Measurements from ENCODE around the gene PNKD. TPM values are rescaled to one million over a fixed set of nuclear protein-coding genes. Genes with fewer than 3 reads are reported as not detected.

The PNKD gene
- total and polyA plus RNA-seq, 8 donors: 35.1 to 121 (median 111) TPM

DNA sequence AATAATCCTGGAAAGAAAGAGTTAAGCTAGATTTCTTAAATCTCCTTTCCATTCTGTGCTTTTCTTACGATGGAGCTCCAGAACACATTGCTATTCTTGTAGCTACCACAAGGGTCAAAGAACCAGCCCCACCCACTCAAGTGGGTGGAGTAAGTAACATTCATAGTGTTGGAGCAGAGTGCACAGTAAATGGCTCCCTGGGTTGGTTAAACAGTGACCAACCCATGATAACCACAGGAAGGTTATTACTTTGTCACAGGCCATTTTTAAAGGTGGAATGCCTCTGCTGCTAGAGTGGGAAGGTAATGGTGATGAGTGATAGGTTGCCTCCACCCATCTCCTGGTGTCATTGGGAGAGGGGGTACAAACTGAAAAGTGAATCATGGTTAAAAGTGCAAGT lies 39.4 kb upstream of the PNKD start:
- Histone ChIP-seq H3K27me3 (no peaks in the 10 kb centered on the region), H3K9me3 (no peaks in the 10 kb centered on the region), H3K4me1 (peaks cover 29 to 98% (median 74%) of the 10 kb centered on the region in 4 donors), H3K4me3 (no peak overlapping the region), H3K36me3 (peaks cover 43 to 99% (median 93%) of the 10 kb centered on the region in 4 donors), H3K27ac (peak overlapping the region; percentile 60 to 82 (median 71))
- peak; percentile 56 to 87 for DNase-seq
- intact Hi-C loops (cut with DNase I; ENCODE audit: low total_unique reads): no loop called here
- 0 to 2% (median 0%) methylated on average over 1 of the region's 1 CpG for WGBS, 5 donors
- TF ChIP-seq EP300 (IDR thresholded peaks at IDR 0.05): no peak
- peak in 1 of 3 donors; percentile 53 for TF ChIP-seq POLR2AphosphoS5 (IDR thresholded peaks at IDR 0.05)
- peak in 2 of 7 experiments; percentile 21 to 38 for TF ChIP-seq CTCF (IDR thresholded peaks at IDR 0.05)

- Histone ChIP-seq H3K27me3 (no peaks in the 10 kb centered on the region), H3K4me3 (no peak overlapping the region), H3K4me1 (peaks cover 26 to 84% (median 73%) of the 10 kb centered on the region in 4 donors), H3K36me3 (peaks cover 50 to 99% (median 92%) of the 10 kb centered on the region in 4 donors), H3K27ac (peak overlapping the region; percentile 1 to 71 (median 59)), H3K9me3 (no peaks in the 10 kb centered on the region)
- DNase-seq: no peak
- 64 to 83% (median 64%) methylated on average over 4 of the region's 4 CpGs for WGBS, 5 donors
- TF ChIP-seq CTCF (IDR thresholded peaks at IDR 0.05): no peak
- TF ChIP-seq POLR2A (IDR thresholded peaks at IDR 0.05): no peak
- TF ChIP-seq POLR2AphosphoS5 (IDR thresholded peaks at IDR 0.05): no peak
- no peak for TF ChIP-seq EP300 (IDR thresholded peaks at IDR 0.05)
- intact Hi-C loops (cut with DNase I; ENCODE audit: low total_unique reads): no loop called here
Observed at GRCh38 chr2:218233543-218233942, 36.8 kb upstream of the PNKD start.

DNA sequence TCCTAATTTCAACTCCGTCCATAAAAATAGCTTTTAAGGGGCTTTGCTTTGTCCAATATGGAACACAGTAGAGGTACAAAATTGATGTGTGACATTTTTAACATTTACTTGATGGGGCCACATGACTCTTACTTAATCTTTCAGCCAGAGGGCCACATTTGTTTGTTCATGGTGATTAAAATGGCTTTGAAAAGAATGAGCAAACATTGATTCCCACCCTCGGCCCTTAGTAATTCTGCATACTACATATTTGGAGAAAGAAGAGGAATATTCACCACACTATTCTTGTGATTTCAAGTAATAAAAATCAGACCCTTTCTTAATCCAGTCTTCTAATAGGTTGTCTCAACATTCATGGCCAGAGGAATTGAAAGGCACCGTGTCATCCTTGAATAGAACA lies 35.8 kb upstream of the PNKD start:
- Histone ChIP-seq H3K36me3 (peaks cover 54 to 100% (median 97%) of the 10 kb centered on the region in 4 donors), H3K4me1 (peaks cover 22 to 74% (median 63%) of the 10 kb centered on the region in 4 donors), H3K27ac (peak overlapping the region in 4 of 5 donors; percentile 43 to 71 (median 60)), H3K27me3 (no peaks in the 10 kb centered on the region), H3K9me3 (no peaks in the 10 kb centered on the region), H3K4me3 (no peak overlapping the region)
- intact Hi-C loops (cut with DNase I; ENCODE audit: low total_unique reads): no loop called here
- peak in 1 of 2 donors; percentile 52 for DNase-seq
- TF ChIP-seq POLR2AphosphoS5 (IDR thresholded peaks at IDR 0.05) (peak in 1 of 3 donors; percentile 16), POLR2A (IDR thresholded peaks at IDR 0.05) (no peak), EP300 (IDR thresholded peaks at IDR 0.05) (no peak), CTCF (IDR thresholded peaks at IDR 0.05) (no peak)
- 24 to 35% (median 29%) methylated on average over 3 of the region's 3 CpGs for WGBS, 5 donors

DNA sequence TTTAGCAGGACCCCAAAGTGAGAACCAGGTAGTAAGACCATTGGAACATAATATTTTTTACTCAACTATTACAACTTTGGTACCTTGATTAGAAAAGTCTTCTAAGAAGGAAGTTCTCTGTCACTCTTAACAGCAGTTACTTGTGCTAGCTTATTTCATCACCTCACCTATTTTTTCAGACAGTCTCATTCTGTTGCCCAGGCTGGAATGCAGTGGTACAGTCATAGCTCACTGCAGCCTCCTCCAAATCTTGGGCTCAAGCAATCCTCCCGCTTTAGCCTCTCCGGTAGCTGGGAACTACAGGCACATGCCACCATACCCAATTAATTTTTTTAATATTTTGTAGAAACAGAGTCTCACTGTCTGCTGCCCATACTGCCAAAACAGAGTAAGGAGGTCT lies 35.3 kb upstream of the PNKD start:
- WGBS, 5 donors: 83 to 97% (median 94%) methylated on average over 2 of the region's 2 CpGs
- TF ChIP-seq POLR2A (IDR thresholded peaks at IDR 0.05): no peak
- TF ChIP-seq POLR2AphosphoS5 (IDR thresholded peaks at IDR 0.05): no peak
- TF ChIP-seq EP300 (IDR thresholded peaks at IDR 0.05): no peak
- TF ChIP-seq CTCF (IDR thresholded peaks at IDR 0.05): no peak

More for the DNA sequence above, 35.3 kb upstream of the PNKD start:
- Histone ChIP-seq H3K9me3 (no peaks in the 10 kb centered on the region), H3K4me1 (peaks cover 17 to 70% (median 58%) of the 10 kb centered on the region in 4 donors), H3K27ac (peak overlapping the region; percentile 41 to 71 (median 59)), H3K27me3 (no peaks in the 10 kb centered on the region), H3K4me3 (no peak overlapping the region), H3K36me3 (peaks cover 59 to 100% (median 98%) of the 10 kb centered on the region in 4 donors)
- no peak for DNase-seq
- intact Hi-C loops (cut with DNase I; ENCODE audit: low total_unique reads): no loop called here

Data from stomach (tissue), 9 donors.